HEK293 (cell line): ENCODE results near the gene ACSM6.

ENCODE experiments used
- CTCF ChIA-PET: fragments of 350-600 bp; formaldehyde crosslinking; extraction: SDS; loops from one replicate; lab custom pipeline; 2021; ENCODE audit warnings: antibody characterized with exemption; lab: Yijun Ruan, JAX
- POLR2A ChIA-PET: fragments of 300-600 bp; formaldehyde crosslinking; extraction: SDS; loops from one replicate; lab custom pipeline; 2020; ENCODE audit warnings: antibody characterized with exemption, inconsistent platforms; lab: Yijun Ruan, JAX
- H3K27ac ChIP-seq: fragments of 200-500 bp; sonication (Bioruptor generic); 2 replicates; pipeline ENCODE4 v1.5.1; 2014; ENCODE audit warnings: low read depth, low read length, control low read depth, inconsistent platforms; ENCODE audit errors: extremely low read depth
- H3K36me3 ChIP-seq, 2 experiments: fragments of 200-500 bp in 1 of 2; sonication (Bioruptor generic) in 1 of 2; 1 replicate in 1 of 2; 2 replicates in 1 of 2; pipeline ENCODE4 v1.5.1; 2014 to 2017; ENCODE audit warnings: inconsistent platforms in 2 of 2, low read length in 2 of 2; ENCODE audit not compliant: control insufficient read depth in 2 of 2, insufficient read depth in 1 of 2
- H3K4me1 ChIP-seq: fragments of 200-500 bp; sonication (Bioruptor generic); 2 replicates; pipeline ENCODE4 v1.5.1; 2014; ENCODE audit warnings: mild to moderate bottlenecking, low read length, inconsistent platforms; ENCODE audit not compliant: control insufficient read depth, insufficient read depth
- H3K4me3 ChIP-seq: 2 replicates; pipeline ENCODE4 v1.5.1; 2011; ENCODE audit warnings: low read depth, mild to moderate bottlenecking, control low read depth, low read length, moderate library complexity
- H3K9me3 ChIP-seq: fragments of 200-500 bp; sonication (Bioruptor generic); 2 replicates; pipeline ENCODE4 v1.5.1; 2014; ENCODE audit warnings: low read depth, low read length, inconsistent platforms; ENCODE audit not compliant: control insufficient read depth, insufficient read depth
- INSM2 ChIP-seq: fragments of 450-650 bp; formaldehyde crosslinking; IDR thresholded peaks from 2 replicates; pipeline ENCODE4 v1.5.1; 2016; ENCODE audit warnings: missing biosample characterization, missing genetic modification characterization
- PBX3 ChIP-seq: sonication (generic); formaldehyde crosslinking; IDR thresholded peaks from 2 replicates; pipeline ENCODE4 v1.8.1; 2022; ENCODE audit warnings: mild to moderate bottlenecking, moderate library complexity, missing genetic modification reagents
- SP2 ChIP-seq: fragments of 450-650 bp; formaldehyde crosslinking; IDR thresholded peaks from 2 replicates; pipeline ENCODE4 v1.5.1; 2016; ENCODE audit warnings: missing biosample characterization, missing genetic modification characterization
- ZEB2 ChIP-seq: fragments of 450-650 bp; formaldehyde crosslinking; IDR thresholded peaks from 2 replicates; pipeline ENCODE4 v1.5.1; 2016; ENCODE audit warnings: missing biosample characterization, missing genetic modification characterization
- ZFP3 ChIP-seq: fragments of 450-650 bp; formaldehyde crosslinking; IDR thresholded peaks from 2 replicates; pipeline ENCODE4 v1.5.1; 2016; ENCODE audit warnings: low read depth, missing biosample characterization, missing genetic modification characterization
- ZIC2 ChIP-seq: fragments of 450-650 bp; formaldehyde crosslinking; IDR thresholded peaks from 2 replicates; pipeline ENCODE4 v1.5.1; 2016; ENCODE audit warnings: missing biosample characterization, missing genetic modification characterization
- ZNF10 ChIP-seq: fragments of 450-650 bp; formaldehyde crosslinking; IDR thresholded peaks from 2 replicates; pipeline ENCODE4 v1.5.1; 2017; ENCODE audit warnings: missing biosample characterization, missing genetic modification characterization
- ZNF132 ChIP-seq: fragments of 450-650 bp; formaldehyde crosslinking; IDR thresholded peaks from 2 replicates; pipeline ENCODE4 v1.5.1; 2017; ENCODE audit warnings: missing biosample characterization, missing genetic modification characterization, borderline replicate concordance
- ZNF202 ChIP-seq: fragments of 450-650 bp; formaldehyde crosslinking; IDR thresholded peaks from 2 replicates; pipeline ENCODE4 v1.5.1; 2016; ENCODE audit warnings: missing biosample characterization, missing genetic modification characterization, borderline replicate concordance
- ZNF266 ChIP-seq: fragments of 450-650 bp; formaldehyde crosslinking; IDR thresholded peaks from 2 replicates; pipeline ENCODE4 v1.5.1; 2016; ENCODE audit warnings: missing biosample characterization, missing genetic modification characterization, low read depth
- ZNF350 ChIP-seq: fragments of 450-650 bp; formaldehyde crosslinking; IDR thresholded peaks from 2 replicates; pipeline ENCODE4 v1.5.0; 2017; ENCODE audit warnings: missing biosample characterization, mild to moderate bottlenecking, missing genetic modification characterization
- ZNF366 ChIP-seq: fragments of 450-650 bp; formaldehyde crosslinking; conservative IDR thresholded peaks from 2 replicates; pipeline ENCODE4 v1.5.1; 2016; ENCODE audit warnings: missing biosample characterization, missing genetic modification characterization
- ZNF391 ChIP-seq: fragments of 450-650 bp; formaldehyde crosslinking; IDR thresholded peaks from 2 replicates; pipeline ENCODE4 v1.5.1; 2016; ENCODE audit warnings: low read depth, missing biosample characterization, missing genetic modification characterization, borderline replicate concordance
- ZNF510 ChIP-seq: fragments of 450-650 bp; formaldehyde crosslinking; IDR thresholded peaks from 2 replicates; pipeline ENCODE4 v1.5.1; 2018; ENCODE audit warnings: mild to moderate bottlenecking, missing genetic modification characterization, missing biosample characterization; ENCODE audit not compliant: insufficient replicate concordance
- ZNF548 ChIP-seq: fragments of 450-650 bp; formaldehyde crosslinking; IDR thresholded peaks from 2 replicates; pipeline ENCODE4 v1.5.1; 2016; ENCODE audit warnings: missing biosample characterization, missing genetic modification characterization
- ZNF664 ChIP-seq: fragments of 450-650 bp; formaldehyde crosslinking; IDR thresholded peaks from 2 replicates; pipeline ENCODE4 v1.5.1; 2016; ENCODE audit warnings: missing biosample characterization, missing genetic modification characterization
- ZNF704 ChIP-seq: fragments of 450-650 bp; formaldehyde crosslinking; IDR thresholded peaks from 2 replicates; pipeline ENCODE4 v1.5.1; 2016; ENCODE audit warnings: missing biosample characterization, missing genetic modification characterization
- ZNF707 ChIP-seq: fragments of 450-650 bp; formaldehyde crosslinking; IDR thresholded peaks from 2 replicates; pipeline ENCODE4 v1.5.1; 2016; ENCODE audit warnings: missing biosample characterization, missing genetic modification characterization
- ZNF776 ChIP-seq: fragments of 450-650 bp; formaldehyde crosslinking; IDR thresholded peaks from 2 replicates; pipeline ENCODE4 v1.5.0; 2017; ENCODE audit warnings: missing biosample characterization, missing genetic modification characterization, borderline replicate concordance
- ZNF791 ChIP-seq: fragments of 450-650 bp; formaldehyde crosslinking; IDR thresholded peaks from 2 replicates; pipeline ENCODE4 v1.5.1; 2016; ENCODE audit warnings: missing biosample characterization, missing genetic modification characterization
- ZNF843 ChIP-seq: fragments of 450-650 bp; formaldehyde crosslinking; IDR thresholded peaks from 2 replicates; pipeline ENCODE4 v1.5.1; 2016; ENCODE audit warnings: missing biosample characterization, missing genetic modification characterization
- TF ChIP-seq, protein P1 (sequence below): fragments of 450-650 bp; formaldehyde crosslinking; IDR thresholded peaks from 2 replicates; pipeline ENCODE4; 2016; ENCODE audit warnings: missing biosample characterization, missing genetic modification characterization
- TF ChIP-seq, protein P2 (sequence below): fragments of 450-650 bp; IDR thresholded peaks from 2 replicates; pipeline ENCODE4 v1.5.1; 2018; ENCODE audit warnings: missing biosample characterization, missing genetic modification characterization
- TF ChIP-seq, protein P3 (sequence below): fragments of 450-650 bp; formaldehyde crosslinking; IDR thresholded peaks from 2 replicates; pipeline ENCODE4 v1.5.1; 2016; ENCODE audit warnings: missing biosample characterization, missing genetic modification characterization
- TF ChIP-seq, protein P4 (sequence below): fragments of 450-650 bp; formaldehyde crosslinking; IDR thresholded peaks from 2 replicates; pipeline ENCODE4 v1.5.1; 2016; ENCODE audit warnings: missing biosample characterization, missing genetic modification characterization

The ACSM6 gene

DNA sequence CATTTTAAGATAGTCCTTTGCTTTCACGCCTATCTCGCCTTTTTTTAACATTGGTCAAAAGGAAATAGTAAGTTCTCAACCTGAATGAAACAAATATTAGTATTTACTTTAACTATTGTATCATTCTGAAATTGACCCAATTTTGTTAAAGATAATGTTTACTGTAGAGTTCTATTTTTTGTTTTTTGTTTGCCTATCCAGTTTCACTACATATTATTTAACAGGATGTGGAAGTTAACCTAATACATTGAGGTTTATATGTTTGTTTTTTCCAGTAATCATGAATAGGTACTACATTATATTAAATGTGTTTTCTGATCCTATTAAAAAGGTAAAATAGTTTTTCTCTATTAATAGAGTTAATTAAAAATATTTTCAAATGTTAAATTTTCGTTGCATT, 26.5 kb downstream of the ACSM6 start:
- no peaks in the 10 kb centered on the region; a peak in 1 of 3 replicates for H3K36me3 ChIP-seq
- no peaks in the 10 kb centered on the region for H3K9me3 ChIP-seq
- H3K4me3 ChIP-seq, result no peak overlapping the region
- ChIA-PET POLR2A (no interaction called here), CTCF (interaction anchor here (0.7 kb wide), 1 partner anchor 25 kb away, joined by 3 read pairs; no protein-coding TSS in a partner anchor)
- no peak overlapping the region for H3K27ac ChIP-seq
- no peak for TF ChIP-seq ZNF132
- TF ChIP-seq ZEB2, result no peak
- TF ChIP-seq ZNF366 (tag by site-specific recombination), result no peak
- TF ChIP-seq ZNF704 (tag by site-specific recombination), result no peak
- TF ChIP-seq PBX3 (CRISPR knock-in tag), result no peak
- no peak for TF ChIP-seq ZNF350
- no peak for TF ChIP-seq ZIC2 (tag by site-specific recombination)
- no peak for TF ChIP-seq ZNF664 (tag by site-specific recombination)
- no peak for TF ChIP-seq ZNF791 (tag by site-specific recombination)
- no peak for TF ChIP-seq ZNF707 (tag by site-specific recombination)
- no peak for TF ChIP-seq ZNF548 (tag by site-specific recombination)
- TF ChIP-seq, protein P1, sequence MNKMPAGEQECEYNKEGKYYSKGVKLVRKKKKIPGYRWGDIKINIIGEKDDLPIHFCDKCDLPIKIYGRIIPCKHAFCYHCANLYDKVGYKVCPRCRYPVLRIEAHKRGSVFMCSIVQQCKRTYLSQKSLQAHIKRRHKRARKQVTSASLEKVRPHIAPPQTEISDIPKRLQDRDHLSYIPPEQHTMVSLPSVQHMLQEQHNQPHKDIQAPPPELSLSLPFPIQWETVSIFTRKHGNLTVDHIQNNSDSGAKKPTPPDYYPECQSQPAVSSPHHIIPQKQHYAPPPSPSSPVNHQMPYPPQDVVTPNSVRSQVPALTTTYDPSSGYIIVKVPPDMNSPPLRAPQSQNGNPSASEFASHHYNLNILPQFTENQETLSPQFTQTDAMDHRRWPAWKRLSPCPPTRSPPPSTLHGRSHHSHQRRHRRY, result no peak
- no peak for TF ChIP-seq ZNF202 (tag by site-specific recombination)
- TF ChIP-seq, protein P2, sequence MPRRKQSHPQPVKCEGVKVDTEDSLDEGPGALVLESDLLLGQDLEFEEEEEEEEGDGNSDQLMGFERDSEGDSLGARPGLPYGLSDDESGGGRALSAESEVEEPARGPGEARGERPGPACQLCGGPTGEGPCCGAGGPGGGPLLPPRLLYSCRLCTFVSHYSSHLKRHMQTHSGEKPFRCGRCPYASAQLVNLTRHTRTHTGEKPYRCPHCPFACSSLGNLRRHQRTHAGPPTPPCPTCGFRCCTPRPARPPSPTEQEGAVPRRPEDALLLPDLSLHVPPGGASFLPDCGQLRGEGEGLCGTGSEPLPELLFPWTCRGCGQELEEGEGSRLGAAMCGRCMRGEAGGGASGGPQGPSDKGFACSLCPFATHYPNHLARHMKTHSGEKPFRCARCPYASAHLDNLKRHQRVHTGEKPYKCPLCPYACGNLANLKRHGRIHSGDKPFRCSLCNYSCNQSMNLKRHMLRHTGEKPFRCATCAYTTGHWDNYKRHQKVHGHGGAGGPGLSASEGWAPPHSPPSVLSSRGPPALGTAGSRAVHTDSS (tag by site-specific recombination), result no peak
- TF ChIP-seq, protein P3, sequence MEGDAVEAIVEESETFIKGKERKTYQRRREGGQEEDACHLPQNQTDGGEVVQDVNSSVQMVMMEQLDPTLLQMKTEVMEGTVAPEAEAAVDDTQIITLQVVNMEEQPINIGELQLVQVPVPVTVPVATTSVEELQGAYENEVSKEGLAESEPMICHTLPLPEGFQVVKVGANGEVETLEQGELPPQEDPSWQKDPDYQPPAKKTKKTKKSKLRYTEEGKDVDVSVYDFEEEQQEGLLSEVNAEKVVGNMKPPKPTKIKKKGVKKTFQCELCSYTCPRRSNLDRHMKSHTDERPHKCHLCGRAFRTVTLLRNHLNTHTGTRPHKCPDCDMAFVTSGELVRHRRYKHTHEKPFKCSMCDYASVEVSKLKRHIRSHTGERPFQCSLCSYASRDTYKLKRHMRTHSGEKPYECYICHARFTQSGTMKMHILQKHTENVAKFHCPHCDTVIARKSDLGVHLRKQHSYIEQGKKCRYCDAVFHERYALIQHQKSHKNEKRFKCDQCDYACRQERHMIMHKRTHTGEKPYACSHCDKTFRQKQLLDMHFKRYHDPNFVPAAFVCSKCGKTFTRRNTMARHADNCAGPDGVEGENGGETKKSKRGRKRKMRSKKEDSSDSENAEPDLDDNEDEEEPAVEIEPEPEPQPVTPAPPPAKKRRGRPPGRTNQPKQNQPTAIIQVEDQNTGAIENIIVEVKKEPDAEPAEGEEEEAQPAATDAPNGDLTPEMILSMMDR (tag by site-specific recombination), result no peak
- TF ChIP-seq ZNF10 (tag by site-specific recombination), result no peak
- no peak for TF ChIP-seq ZFP3 (tag by site-specific recombination)
- H3K4me1 ChIP-seq, result no peaks in the 10 kb centered on the region

GRCh38 chr10:95221124-95221523, 27.1 kb downstream of the ACSM6 start:
- CTCF ChIA-PET, result interaction anchor here (0.7 kb wide), 1 partner anchor 208 kb away, joined by 3 read pairs; no protein-coding TSS in a partner anchor
- no peak overlapping the region for H3K27ac ChIP-seq
- H3K4me3 ChIP-seq, result no peak overlapping the region
- no peaks in the 10 kb centered on the region for H3K9me3 ChIP-seq
- POLR2A ChIA-PET, result no interaction called here
- H3K36me3 ChIP-seq, result no peaks in the 10 kb centered on the region; a peak in 1 of 3 replicates
- H3K4me1 ChIP-seq, result no peaks in the 10 kb centered on the region
- TF ChIP-seq ZNF266 (tag by site-specific recombination) (no peak), ZNF391 (no peak), ZNF776 (tag by site-specific recombination) (no peak), ZNF510 (no peak), ZNF843 (no peak), SP2 (tag by site-specific recombination) (no peak), INSM2 (tag by site-specific recombination) (no peak)
- TF ChIP-seq, protein P4, sequence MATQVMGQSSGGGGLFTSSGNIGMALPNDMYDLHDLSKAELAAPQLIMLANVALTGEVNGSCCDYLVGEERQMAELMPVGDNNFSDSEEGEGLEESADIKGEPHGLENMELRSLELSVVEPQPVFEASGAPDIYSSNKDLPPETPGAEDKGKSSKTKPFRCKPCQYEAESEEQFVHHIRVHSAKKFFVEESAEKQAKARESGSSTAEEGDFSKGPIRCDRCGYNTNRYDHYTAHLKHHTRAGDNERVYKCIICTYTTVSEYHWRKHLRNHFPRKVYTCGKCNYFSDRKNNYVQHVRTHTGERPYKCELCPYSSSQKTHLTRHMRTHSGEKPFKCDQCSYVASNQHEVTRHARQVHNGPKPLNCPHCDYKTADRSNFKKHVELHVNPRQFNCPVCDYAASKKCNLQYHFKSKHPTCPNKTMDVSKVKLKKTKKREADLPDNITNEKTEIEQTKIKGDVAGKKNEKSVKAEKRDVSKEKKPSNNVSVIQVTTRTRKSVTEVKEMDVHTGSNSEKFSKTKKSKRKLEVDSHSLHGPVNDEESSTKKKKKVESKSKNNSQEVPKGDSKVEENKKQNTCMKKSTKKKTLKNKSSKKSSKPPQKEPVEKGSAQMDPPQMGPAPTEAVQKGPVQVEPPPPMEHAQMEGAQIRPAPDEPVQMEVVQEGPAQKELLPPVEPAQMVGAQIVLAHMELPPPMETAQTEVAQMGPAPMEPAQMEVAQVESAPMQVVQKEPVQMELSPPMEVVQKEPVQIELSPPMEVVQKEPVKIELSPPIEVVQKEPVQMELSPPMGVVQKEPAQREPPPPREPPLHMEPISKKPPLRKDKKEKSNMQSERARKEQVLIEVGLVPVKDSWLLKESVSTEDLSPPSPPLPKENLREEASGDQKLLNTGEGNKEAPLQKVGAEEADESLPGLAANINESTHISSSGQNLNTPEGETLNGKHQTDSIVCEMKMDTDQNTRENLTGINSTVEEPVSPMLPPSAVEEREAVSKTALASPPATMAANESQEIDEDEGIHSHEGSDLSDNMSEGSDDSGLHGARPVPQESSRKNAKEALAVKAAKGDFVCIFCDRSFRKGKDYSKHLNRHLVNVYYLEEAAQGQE (tag by site-specific recombination), result no peak
